Hindlimb muscle (tissue), 1 donor: ENCODE measurements around the gene ITGAV. TPM values are rescaled to one million over a fixed set of nuclear protein-coding genes. Genes with fewer than 3 reads are reported as not detected.

Experiments
- DNase-seq: peaks from one replicate; pipeline ENCODE4 v3.0.0-alpha.2; 2013
- polyA plus RNA-seq: library from polyadenylated mRNA; unstranded; fragments of 120-200 nt; gene quantifications from one replicate; pipeline ENCODE4 v1.2.1, GENCODE V29; 2013; ENCODE audit not compliant: insufficient read length

The ITGAV gene
- polyA plus RNA-seq, 1 donor: 22.8 TPM

DNA sequence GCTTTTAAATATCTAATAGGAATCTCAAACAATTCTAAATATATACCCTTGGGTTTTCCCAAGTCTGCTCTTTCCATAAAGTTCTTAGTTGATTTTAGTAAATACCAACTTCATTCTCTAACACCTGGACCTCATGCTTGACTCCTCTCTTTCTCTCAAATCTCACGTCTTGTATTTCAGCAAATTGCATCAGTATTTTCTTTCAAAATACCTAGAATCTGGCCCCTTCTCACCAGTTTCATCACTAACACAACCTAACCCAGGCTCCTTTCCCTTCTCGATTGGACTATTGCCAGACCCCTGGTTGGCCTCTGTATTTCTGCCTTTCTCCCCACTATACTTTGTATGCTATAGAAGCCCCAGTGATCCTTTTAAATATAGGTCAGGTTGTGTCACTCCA is 81.0 kb downstream of the ITGAV start:
- no peak for DNase-seq

DNA sequence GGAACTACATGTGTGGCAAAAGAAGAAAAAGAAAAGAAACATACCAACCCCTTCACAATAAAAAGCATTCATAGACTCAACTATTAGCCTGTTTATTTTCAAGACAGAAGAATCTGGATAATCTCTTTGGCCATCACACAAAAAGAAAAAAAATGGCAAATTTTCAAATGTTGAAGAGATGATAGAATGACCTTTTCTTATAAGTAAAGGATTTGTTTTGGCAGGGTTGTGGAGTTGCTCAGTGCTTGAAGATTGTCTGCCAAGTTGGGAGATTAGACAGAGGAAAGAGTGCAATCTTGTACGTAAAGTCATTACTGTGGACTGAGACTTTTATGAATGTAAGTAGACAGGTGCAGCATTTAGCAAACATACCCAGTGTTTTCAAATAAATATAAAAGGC is 85.5 kb downstream of the ITGAV start:
- no peak for DNase-seq

DNA sequence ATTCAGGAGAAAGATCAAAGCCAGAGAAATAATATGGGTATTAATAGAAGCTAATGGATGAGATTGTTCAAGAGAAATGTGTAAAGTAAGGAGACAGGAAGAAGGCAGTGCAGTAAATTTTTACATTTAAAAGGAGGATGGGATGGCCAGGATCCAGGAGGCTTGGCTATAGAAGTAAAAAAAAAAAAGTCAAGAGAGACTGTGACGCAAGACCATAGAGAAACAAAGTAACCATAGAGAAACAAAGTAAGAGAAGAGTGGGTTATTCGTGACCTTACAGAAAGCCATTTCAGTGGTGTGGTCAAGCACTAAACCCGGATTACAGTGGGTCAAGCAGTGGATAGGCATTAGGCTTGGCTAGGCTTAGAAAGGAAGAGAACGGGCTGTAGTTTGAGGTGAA is 93.5 kb downstream of the ITGAV start:
- peak; percentile 15 for DNase-seq

DNA sequence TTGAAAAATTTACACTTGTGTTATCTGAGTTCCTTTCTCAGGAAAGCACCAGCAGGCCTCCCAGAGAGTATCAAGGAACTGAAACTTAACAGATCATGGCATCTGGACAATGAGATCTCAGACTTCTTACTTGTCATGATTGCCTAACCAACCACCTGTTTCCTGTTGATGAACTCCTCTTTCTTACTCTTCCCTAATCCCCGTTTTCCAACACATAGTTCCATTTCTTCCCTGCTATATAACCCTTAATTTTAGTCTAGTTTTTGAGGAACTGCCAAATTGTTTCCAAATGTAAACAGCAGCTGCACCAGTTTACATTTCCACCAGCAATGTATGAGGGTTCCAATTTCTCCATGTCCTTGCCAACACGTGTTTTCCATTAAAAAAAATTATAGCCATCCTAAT is 98.0 kb downstream of the ITGAV start:
- DNase-seq: no peak

DNA sequence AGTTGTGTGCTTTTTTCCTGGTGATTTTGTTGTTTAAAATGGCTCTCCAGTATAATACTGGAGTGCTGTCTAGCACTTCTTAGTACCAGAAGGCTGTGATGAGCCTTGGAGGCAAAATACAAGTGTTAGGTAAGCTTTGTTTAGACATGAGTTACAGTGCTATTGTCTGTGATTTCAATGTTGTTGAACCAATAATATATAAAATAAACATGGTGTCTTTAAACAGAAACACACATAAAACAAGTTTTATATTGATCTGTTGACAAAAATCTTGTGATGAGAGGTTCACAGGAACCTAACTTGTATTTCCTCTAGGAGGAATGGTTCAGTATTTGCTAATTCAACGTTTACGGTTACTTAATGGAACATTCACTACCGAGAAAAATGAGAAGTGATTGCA is 99.0 kb downstream of the ITGAV start:
- no peak for DNase-seq

DNA sequence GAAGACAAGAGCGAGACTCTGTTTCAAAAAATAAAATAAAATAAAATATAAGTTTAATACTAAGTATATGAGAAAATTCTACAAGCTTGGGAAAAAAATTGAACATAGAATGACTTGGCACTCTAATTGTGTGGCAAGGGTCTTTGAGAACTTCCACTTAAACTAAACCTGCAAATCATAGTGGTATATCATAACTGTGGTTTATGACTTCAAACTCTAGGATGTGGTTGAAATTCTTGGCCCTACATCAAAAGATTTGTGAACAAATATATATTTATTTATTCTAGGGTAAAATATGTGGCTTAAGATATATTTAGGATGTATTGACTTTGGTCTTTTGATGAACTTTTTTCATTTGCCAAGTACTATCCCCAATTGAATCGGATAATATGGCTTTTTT is 100.9 kb downstream of the ITGAV start:
- no peak for DNase-seq

DNA sequence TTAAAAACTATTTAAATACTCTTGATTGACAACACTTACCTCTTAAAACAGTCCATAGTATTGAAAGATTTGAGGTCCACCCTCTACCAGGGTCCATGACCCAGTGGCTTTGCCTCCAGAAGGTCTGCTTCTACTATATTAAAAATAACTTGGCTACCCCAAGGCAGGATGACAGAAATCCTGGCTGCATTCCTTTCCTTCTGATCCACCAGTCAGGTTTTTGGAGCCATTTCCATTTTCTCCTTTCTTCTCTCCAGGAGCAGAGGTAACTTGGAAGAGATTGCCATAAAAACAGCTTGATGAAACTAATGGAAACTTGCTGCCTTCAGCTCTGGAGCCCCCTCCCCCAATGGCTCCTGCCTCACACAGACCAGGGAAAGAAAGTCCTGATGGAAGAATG is 101.4 kb downstream of the ITGAV start:
- DNase-seq: no peak

DNA sequence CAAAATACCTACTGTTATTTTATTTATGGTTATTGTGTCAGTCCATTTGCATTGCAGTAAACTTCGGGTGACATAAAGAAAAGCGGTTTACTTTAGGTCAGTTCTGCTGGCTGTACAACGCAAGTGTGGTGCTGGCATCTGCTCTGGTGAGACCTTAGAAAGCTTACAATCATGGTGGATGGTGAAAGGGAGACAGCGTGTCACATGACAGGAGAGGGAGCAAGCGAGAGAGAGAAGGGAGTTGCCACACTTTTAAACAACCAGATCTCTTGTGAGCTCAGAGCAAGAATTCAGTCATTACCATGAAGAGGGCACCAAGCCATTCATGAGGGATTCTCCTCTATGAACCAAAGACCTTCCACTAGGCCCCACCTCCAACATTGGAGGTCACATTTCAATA is 102.0 kb downstream of the ITGAV start:
- no peak for DNase-seq

DNA sequence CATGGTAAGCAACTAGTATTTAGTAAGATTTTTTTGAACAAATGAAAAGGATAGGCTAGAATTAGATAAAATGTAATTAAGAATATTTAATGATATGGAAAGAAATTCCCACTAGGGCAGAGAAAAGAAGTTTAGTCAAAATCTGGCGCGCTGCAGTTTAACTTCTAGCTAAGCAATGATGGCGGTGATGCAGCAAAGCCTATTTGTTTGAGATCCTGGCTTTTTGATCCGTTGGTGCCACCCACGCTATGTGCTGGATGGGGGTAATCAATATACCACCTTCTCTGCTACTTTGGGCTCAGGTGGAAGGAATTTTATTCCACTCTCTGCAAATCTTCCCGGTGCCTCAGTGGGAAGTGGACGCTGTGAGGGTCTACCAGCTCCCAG is 103.6 kb downstream of the ITGAV start:
- DNase-seq: no peak

DNA sequence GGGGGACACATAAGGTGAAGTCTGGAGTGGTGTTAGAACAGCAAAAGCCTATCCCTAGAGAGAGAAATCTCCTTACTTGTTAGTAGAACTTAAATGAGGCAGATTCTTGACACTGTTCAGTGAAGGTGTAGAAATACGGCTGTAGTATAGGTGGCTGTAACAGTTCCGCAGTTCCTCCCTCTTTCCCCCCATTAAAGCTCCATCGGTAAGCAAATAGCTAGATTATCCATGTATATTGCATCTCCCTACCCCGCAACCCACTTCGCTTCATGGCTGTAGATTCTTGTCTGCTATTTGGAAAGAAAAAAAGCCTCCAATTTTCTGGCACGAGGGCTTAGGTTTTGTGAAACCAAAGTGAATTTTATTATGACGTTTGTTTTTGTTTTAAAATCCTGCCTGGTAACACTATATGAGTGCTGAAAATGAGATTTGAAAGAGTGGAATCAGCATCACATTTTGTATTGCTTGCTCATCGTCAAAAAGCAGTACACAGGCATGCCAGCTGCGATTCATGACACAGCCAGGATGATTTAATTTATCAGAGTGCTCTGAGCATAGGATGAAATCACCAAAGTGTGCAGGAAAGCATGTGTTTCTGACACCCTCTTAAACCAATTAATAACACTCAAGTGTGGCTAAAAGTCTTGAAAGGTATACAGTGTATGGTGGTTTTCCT is 105.4 kb downstream of the ITGAV start:
- DNase-seq: peak; percentile 38

DNA sequence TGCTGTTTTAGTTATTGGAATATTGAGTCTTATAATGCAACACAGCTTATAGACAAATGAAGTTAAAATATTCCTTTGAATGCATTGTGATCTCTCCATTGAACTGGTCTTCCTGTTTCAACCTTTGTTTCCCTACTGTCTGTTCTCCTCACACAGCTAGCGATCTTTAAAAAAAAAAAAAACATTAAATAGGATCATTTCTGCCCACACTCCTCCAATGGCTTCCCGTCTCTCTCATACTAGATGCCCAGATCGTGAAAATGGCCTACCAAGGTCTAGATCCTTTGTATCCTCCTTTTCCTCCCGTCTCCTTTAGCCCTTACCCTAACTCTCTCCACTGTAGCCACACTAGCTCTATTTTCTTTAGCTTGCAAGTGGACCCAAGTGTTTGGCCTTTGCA is 106.4 kb downstream of the ITGAV start:
- DNase-seq: no peak

DNA sequence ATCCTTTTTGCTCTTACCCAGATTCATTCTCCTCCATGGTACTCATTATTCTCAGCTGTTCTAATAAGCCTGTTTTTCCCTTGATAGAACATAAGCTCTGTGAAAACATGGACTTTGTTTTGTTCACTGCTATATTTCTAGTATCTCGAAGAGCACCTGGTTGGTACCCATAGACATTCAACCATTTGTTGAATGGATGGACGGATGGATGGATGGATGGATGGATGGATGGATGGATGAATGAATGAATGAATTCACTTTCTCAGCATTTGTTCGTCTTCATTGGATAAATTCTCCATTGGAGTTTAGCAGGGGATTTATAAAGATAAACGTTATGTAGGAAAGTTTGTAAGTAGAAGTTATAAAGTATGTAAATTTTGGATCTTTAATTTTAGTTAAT is 106.9 kb downstream of the ITGAV start:
- no peak for DNase-seq

DNA sequence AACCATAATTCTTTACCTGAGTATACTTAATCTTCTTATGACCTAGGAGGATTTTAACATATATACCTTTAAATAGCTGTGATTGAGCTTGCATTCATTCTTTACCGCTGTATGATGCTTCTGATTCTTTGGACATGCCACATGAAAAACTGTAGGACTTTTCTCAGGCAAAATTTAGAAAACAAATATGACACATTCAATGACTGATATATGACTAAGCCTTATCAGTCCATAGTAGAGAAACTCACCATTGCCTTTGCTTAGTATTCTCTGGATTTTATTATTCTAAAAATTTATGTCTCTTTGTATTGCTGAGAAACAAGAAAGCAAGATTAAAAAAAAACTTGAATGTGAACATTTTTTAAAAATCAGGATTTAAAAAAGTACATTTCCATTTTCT is 107.7 kb downstream of the ITGAV start:
- no peak for DNase-seq

DNA sequence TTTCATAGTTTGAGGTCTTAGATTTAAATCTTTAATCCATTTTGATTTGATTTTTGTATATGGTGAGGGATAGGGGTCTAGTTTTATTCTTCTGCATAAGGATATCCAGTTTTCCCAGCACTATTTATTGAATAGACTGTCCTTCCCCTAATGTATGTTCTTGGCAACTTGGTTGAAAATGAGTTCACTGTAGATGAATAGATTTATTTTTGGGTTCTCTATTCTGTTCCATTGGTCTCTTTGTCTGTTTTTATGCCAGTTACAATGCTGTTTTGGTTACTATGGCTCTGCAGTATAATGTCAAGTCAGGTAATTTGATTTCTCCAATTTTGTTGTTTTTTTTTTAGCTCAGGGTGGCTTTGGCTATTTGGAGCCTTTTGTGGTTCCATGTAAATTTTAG is 109.9 kb downstream of the ITGAV start:
- no peak for DNase-seq

DNA sequence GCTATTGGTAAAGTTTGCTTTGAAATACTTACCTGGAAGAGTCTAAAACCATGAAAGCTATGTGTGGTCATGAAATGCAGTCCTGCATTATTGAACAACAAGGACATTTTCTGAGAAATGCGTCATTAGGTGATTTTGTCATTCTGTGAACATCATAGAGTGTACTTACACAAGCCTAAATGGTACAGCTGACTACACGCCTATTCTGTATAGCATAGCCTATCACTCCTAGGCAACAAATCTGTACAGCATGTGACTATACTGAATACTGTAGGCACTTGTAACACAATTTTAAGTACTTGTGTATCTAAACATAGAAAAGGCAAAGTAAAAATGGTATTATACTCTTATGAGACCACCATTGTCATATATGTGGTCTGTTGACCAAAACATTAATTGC is 112.2 kb downstream of the ITGAV start:
- no peak for DNase-seq

DNA sequence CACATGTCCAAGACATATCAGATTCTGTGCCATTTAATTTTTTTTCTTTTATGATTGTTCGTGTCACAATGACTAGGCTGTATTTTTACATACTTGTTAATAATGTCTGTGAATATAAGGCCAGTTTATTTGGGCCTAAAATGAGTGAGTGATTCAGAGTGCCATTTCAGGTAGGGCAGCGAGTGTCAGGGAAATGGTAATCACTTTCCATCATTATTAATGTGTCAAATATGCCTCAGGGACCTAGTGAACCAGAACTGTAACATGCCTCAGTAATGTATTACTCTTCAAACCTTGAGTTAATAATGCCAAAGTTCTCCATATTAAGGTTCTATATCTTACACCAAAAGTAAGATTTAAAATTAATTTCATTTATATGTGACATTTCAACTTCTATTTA is 112.6 kb downstream of the ITGAV start:
- DNase-seq: no peak

DNA sequence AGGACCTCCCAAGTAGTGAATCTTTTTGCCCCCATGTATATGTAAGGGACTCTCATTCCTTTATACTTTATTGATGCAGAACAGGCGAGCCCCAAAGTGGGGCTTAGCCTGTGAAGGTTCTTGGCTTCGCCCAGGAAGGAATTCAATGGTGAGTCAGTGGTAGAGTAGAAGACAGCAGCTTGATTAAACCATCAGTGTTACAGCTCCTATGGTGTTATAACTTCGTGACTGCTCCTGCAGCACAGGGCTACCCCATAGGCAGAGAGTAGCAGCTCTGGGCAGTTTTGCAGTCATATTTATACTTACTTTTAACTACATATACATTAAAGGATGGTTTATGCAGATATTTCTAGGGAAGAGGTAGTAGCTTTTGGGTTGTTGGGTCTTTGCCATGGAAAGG is 115.0 kb downstream of the ITGAV start:
- no peak for DNase-seq

DNA sequence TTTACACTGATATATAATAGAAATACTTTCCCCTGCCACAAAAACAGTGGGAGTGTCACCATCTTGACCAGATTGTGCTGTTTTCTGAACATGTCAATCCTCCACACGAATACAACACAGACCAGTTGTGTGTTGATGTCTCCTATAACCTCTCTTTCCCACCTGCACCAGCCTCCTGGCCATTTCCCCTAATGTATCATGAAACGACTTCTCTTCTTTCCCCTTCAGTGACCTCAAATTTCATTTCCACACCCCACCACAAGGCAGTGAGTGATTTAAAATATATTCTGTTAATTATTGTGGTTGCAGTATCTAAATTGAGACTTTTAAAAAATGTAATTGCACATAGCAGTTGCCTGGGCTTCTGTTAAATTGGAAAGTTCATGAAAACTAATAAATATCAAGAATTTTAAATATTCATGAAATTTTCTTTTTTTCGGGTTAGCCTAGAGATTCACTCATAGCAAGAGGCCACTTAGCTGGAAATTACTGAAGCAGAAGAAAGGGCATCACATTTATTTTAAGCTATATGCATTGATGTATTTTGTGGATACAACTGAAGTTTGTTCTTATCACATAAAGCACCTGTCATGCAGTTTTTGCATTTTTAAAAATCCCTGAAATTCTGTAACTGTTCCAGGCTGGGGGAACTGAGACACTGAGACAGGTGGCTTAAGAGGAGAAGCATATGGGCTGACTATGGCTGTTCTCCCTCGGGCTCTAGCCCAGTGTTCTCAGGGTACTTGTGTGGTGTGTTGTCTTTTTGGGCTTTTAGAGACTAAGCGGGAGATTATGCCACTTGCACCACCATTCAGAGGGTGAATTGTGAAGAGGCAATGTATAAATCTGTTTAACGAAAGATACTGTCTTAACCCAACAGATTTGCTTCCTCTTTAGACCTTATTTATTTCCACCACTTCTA is 119.9 kb downstream of the ITGAV start:
- DNase-seq: no peak

DNA sequence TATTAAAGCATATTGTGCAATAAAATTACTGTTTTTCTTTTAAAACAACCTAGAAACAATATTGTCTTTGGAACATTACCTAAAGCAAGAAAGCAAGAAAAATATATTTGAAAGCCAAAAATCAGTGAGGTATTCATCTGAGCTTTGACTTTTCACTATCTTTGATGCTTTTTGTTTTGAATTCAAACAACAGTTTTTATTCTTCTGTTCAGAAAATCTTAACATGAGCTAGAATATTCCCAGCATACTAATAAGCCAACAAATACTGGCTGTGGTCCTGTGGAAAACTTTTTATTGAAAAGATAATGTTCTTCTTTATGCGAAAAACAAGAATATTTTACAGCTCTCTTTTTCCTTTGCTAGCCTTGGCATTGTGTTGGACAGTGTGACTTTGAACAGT is 123.8 kb downstream of the ITGAV start:
- DNase-seq: peak; percentile 39

DNA sequence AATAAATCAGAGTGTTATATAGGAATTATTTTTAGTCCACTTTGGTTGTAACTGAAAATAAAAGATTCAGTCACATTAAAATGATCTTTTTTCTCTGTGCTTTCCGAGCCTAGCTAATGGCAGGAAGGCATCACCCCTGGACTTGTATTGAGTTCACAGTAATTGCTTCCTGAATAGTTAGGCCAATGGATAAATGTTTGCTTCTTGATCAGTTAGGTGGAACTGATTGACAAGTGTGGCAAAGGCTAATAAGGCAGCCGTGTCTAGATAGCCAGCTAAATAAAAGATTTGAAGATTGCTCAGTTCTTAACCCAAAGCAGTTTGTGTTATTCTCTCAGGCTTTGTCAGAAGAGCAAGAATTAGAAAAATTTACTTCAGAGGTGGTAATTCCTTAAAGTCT is 124.8 kb downstream of the ITGAV start:
- no peak for DNase-seq

DNA sequence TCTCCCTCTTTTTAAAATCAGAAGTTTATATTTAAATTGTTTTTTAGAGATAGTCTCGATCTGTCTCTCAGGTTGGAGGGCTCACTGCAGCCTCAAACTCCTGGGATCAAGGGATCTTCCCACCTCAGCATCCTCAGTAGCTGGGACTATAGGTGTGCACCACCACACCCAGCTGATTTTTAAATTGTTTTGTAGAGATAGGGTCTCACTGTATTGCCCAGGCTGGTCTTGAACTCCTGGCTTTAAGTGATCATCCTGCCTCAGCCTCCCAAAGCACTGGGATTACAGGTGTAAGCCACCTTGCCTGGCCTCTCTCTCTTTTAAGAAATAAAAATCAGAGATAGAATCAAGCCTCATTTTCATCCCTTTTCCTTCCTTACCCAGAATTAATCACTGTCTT is 126.1 kb downstream of the ITGAV start:
- DNase-seq: no peak

DNA sequence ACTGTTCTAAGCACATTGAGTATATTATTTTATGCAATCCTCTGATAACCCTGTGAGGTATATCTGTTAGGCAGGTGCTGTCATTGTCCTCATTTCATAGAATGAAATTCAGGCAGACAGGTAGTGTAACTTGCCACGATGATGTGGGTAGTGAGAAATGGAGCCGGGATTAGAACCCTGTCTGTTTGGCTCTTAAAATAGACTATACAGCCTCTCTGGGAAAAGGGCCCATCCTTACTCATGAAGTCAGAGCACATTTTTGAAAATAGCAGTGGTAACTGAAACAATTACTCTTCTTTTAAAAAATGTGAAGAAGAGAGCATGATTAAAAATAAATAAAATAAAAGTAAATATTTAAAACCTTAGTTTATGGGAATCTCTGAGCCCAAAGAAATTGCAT is 127.0 kb downstream of the ITGAV start:
- no peak for DNase-seq

DNA sequence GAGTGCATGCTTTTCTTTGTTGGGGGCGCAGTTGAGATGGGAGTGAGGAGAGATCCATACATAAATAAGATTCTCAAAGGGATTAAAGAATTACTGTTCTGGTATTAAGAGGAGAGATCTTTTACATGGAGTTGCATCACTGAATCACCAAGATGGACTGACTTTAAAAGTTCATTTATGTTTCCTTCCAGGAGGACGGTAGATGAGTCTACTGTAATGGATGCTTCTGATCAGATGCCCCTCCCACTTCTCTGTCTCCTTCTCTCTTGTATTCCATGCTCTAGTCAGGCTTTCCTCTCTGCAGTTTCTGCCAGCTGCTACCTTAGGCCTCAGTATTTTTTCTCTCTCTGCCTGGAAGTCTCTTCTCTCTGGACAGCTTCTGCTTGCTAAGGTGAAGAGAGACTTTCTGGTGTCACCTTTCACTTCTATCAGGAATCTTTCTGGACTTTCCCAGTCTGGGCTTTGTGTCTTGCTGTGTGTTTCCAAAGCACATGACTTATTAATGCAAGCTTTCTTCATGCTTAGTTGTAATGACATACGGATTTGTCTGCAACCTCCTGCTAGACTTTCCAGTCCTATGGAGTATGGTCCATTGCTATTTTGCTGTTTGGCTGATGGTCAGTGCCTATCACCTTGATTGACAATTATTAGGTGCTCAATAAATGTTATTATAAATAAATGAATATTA is 127.6 kb downstream of the ITGAV start:
- DNase-seq: no peak

DNA sequence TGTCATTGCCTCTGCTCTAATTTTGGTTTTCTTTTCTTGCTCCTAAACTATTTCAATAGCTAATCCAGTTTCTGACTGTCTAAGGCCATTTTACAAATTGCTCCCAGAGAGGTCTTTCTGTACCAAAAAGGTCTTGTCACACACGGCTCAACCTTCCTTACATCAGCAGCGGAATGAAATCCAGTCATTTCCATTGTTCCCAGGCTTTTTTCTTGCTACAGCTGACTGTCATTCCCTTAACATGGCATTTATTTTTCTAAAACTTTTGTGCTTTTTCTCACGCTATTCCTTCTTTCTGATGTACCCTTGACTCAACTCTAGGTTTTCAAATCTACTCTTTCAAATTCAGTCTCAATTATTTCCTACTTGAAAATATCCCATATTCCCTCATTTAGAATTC is 128.3 kb downstream of the ITGAV start:
- no peak for DNase-seq
